Stimulated activated CD8-positive, alpha-beta memory T cell treated with anti-CD3 and anti-CD28 coated beads, Interleukin-15, amount 100 ng/mL, for 4 hours (primary cell): Measurements from ENCODE around the gene STEAP4.

ENCODE experiments used
- DNase-seq, 2 donors: peaks; one replicate each; pipeline ENCODE4 v3.0.0-alpha.2; 2020; ENCODE audit warnings: low read depth in 2 of 2

STEAP4 gene

GRCh38 chr7:88306590-88307048 is at the start of gene STEAP4:
TSS of gene STEAP4 (minus strand) at chr7:88306894. CDS start at chr7:88284269, 22,625 bp downstream.
- no peak for DNase-seq

GRCh38 chr7:88355011-88355410 is 48.3 kb upstream of the STEAP4 start:
- no peak for DNase-seq

- DNase-seq, result no peak
Measured at GRCh38 chr7:88350118-88350517, 43.4 kb upstream of the STEAP4 start.

GRCh38 chr7:88347517-88347916 is 40.8 kb upstream of the STEAP4 start:
- DNase-seq, result no peak

- DNase-seq, result no peak
Measured at GRCh38 chr7:88347090-88347489, 40.4 kb upstream of the STEAP4 start.

GRCh38 chr7:88346357-88346756 is 39.7 kb upstream of the STEAP4 start:
- no peak for DNase-seq

GRCh38 chr7:88344956-88345832 is 38.5 kb upstream of the STEAP4 start:
- DNase-seq, result no peak

- DNase-seq, result no peak
Measured at GRCh38 chr7:88344271-88344670, 37.6 kb upstream of the STEAP4 start.

GRCh38 chr7:88339195-88339922 is 32.7 kb upstream of the STEAP4 start:
- no peak for DNase-seq

- DNase-seq, result no peak
Measured at GRCh38 chr7:88338503-88338902, 31.8 kb upstream of the STEAP4 start.

GRCh38 chr7:88337572-88337971 is 30.9 kb upstream of the STEAP4 start:
- no peak for DNase-seq

- no peak for DNase-seq
Measured at GRCh38 chr7:88331322-88331721, 24.6 kb upstream of the STEAP4 start.

- no peak for DNase-seq
Measured at GRCh38 chr7:88329532-88330463, 23.1 kb upstream of the STEAP4 start.

GRCh38 chr7:88328787-88329186 is 22.1 kb upstream of the STEAP4 start:
- no peak for DNase-seq

GRCh38 chr7:88324699-88325098 is 18.0 kb upstream of the STEAP4 start:
- DNase-seq, result no peak

- no peak for DNase-seq
Measured at GRCh38 chr7:88322151-88322550, 15.5 kb upstream of the STEAP4 start.

GRCh38 chr7:88321694-88322093 is 15.0 kb upstream of the STEAP4 start:
- DNase-seq, result no peak

- DNase-seq, result no peak
Measured at GRCh38 chr7:88318196-88318595, 11.5 kb upstream of the STEAP4 start.

GRCh38 chr7:88317422-88317821 is 10.7 kb upstream of the STEAP4 start:
- DNase-seq, result no peak

GRCh38 chr7:88316456-88316855 is 9.8 kb upstream of the STEAP4 start:
- no peak for DNase-seq

GRCh38 chr7:88315522-88315921 is 8.8 kb upstream of the STEAP4 start:
- DNase-seq, result no peak

- DNase-seq, result no peak
Measured at GRCh38 chr7:88314061-88314491, 7.4 kb upstream of the STEAP4 start.
